Measurements from ENCODE around the gene RASGRP3. TPM values are rescaled to one million over a fixed set of nuclear protein-coding genes. Genes with fewer than 3 reads are reported as not detected.

Gene RASGRP3
- total and polyA plus RNA-seq, 7 experiments from 2014 or later = 1.4 to 14.2 (median 3.1) TPM

- ATAC-seq (no peak), DNase-seq (no peak)
- intact Hi-C loops (cut with micrococcal nuclease) = no loop called here
- no peaks in the 10 kb centered on the region for H3K9me3 ChIP-seq (ENCODE audit: control insufficient read depth in 2 of 3, low read length in 3 of 3)
- no peaks in the 10 kb centered on the region for H3K27me3 ChIP-seq (ENCODE audit: control insufficient read depth in 2 of 2, insufficient read depth in 2 of 2, low read length in 2 of 2)
- H3K4me1 Mint-ChIP-seq = peaks cover 0 to 2% (median 0%) of the 10 kb centered on the region in 7 donors
- no peaks in the 10 kb centered on the region for H3K4me1 ChIP-seq (ENCODE audit: control insufficient read depth in 2 of 2, insufficient read depth in 2 of 2, low read length in 2 of 2)
- H3K4me3 Mint-ChIP-seq = no peak overlapping the region
- ChIA-PET POLR2A (no interaction called here), CTCF (no interaction called here)
- no peak overlapping the region for H3K4me3 ChIP-seq (ENCODE audit: low read length)
- no peak overlapping the region for H3K27ac Mint-ChIP-seq
- H3K36me3 Mint-ChIP-seq = peaks cover 0 to 12% (median 7%) of the 10 kb centered on the region in 5 donors
- H3K27me3 Mint-ChIP-seq = peaks cover 0 to 4% (median 0%) of the 10 kb centered on the region in 5 donors
- no peak overlapping the region for H3K27ac ChIP-seq (ENCODE audit: low read depth, low read length)
- H3K36me3 ChIP-seq (ENCODE audit: control insufficient read depth in 2 of 3, insufficient read depth in 3 of 3, low read length in 3 of 3) = no peaks in the 10 kb centered on the region
- no peaks in the 10 kb centered on the region for H3K9me3 Mint-ChIP-seq
These were observed 130.2 kb downstream of the RASGRP3 start for GRCh38 chr2:33606622-33607021.

DNA sequence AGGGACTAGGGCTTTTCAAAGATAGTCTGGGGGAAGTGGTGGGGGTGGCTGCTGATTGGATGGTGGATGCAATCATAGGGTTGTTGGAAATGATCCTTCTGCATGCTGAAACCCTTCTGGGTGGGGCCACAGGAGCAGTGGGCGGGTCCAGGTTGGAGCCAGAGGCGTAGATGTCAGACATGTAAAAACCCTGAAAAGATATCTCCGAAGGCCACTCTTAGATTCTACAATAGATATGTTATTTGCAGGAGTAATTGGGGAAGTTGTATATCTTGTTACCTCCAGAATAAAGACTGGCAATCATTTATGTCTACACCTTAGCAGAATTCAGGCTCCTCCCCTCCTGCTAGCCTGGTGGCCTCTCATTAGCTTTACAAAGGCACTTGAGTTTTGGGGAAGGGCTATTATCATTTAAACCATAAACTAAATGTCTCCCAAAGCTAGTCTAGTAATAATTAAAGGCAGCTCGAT, 130.8 kb downstream of the RASGRP3 start:
- DNase-seq (no peak), ATAC-seq (no peak)
- H3K4me1 ChIP-seq (ENCODE audit: control insufficient read depth in 2 of 2, insufficient read depth in 2 of 2, low read length in 2 of 2) = no peaks in the 10 kb centered on the region
- Mint-ChIP-seq H3K27me3 (peaks cover 0 to 4% (median 0%) of the 10 kb centered on the region in 5 donors), H3K9me3 (no peaks in the 10 kb centered on the region), H3K4me3 (peak overlapping the region in 1 of 10 donors; percentile 2), H3K36me3 (peaks cover 0 to 12% (median 7%) of the 10 kb centered on the region in 5 donors), H3K4me1 (peaks cover 0 to 2% (median 0%) of the 10 kb centered on the region in 7 donors), H3K27ac (no peak overlapping the region)
- ChIA-PET POLR2A (no interaction called here), CTCF (interaction anchor here (1.1 kb wide), 1 partner anchor 8 kb away, joined by 3 read pairs; no protein-coding TSS in a partner anchor)
- H3K9me3 ChIP-seq (ENCODE audit: control insufficient read depth in 2 of 3, low read length in 3 of 3) = no peaks in the 10 kb centered on the region
- H3K36me3 ChIP-seq (ENCODE audit: control insufficient read depth in 2 of 3, insufficient read depth in 3 of 3, low read length in 3 of 3) = no peaks in the 10 kb centered on the region
- H3K4me3 ChIP-seq (ENCODE audit: low read length) = no peak overlapping the region
- no peaks in the 10 kb centered on the region for H3K27me3 ChIP-seq (ENCODE audit: control insufficient read depth in 2 of 2, insufficient read depth in 2 of 2, low read length in 2 of 2)
- intact Hi-C loops (cut with micrococcal nuclease) = no loop called here
- no peak overlapping the region for H3K27ac ChIP-seq (ENCODE audit: low read depth, low read length)

DNA sequence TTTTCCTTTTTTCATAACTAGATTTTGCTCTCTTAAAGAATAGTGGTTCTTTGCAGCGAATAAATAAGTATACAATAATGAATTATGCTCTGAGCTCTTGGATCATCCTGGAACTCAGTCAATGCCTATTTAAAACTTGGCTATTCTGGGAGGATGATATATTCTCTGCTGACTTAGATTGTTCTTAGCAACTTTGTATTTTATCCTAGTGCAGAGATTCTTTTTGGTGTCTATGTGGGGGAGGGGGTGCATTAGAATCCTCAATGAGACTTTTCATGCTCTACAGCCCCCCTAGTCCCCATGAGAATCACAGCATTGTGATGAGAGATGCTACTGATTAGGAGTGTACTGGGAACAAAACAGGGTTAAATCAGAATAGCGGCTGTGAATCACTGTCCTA, 131.5 kb downstream of the RASGRP3 start:
- Histone ChIP-seq H3K27me3 (ENCODE audit: control insufficient read depth in 2 of 2, insufficient read depth in 2 of 2, low read length in 2 of 2) (no peaks in the 10 kb centered on the region), H3K9me3 (ENCODE audit: control insufficient read depth in 2 of 3, low read length in 3 of 3) (no peaks in the 10 kb centered on the region), H3K4me3 (ENCODE audit: low read length) (no peak overlapping the region), H3K4me1 (ENCODE audit: control insufficient read depth in 2 of 2, insufficient read depth in 2 of 2, low read length in 2 of 2) (no peaks in the 10 kb centered on the region), H3K36me3 (ENCODE audit: control insufficient read depth in 2 of 3, insufficient read depth in 3 of 3, low read length in 3 of 3) (no peaks in the 10 kb centered on the region), H3K27ac (ENCODE audit: low read depth, low read length) (no peak overlapping the region)
- Mint-ChIP-seq H3K36me3 (peaks cover 0 to 12% (median 7%) of the 10 kb centered on the region in 5 donors), H3K27me3 (peaks cover 0 to 4% (median 0%) of the 10 kb centered on the region in 5 donors), H3K4me1 (peaks cover 0 to 2% (median 0%) of the 10 kb centered on the region in 7 donors), H3K9me3 (no peaks in the 10 kb centered on the region), H3K27ac (no peak overlapping the region), H3K4me3 (no peak overlapping the region)
- CTCF ChIA-PET = interaction anchor here (1.1 kb wide), 1 partner anchor 8 kb away, joined by 3 read pairs; no protein-coding TSS in a partner anchor
- POLR2A ChIA-PET = no interaction called here
- intact Hi-C loops (cut with micrococcal nuclease) = no loop called here
- DNase-seq (no peak), ATAC-seq (no peak)

GRCh38 chr2:33614190-33614589, 137.7 kb downstream of the RASGRP3 start:
- DNase-seq = no peak

More at GRCh38 chr2:33614190-33614589, 137.7 kb downstream of the RASGRP3 start:
- Mint-ChIP-seq H3K4me1 (peaks cover 0 to 2% (median 0%) of the 10 kb centered on the region in 7 donors), H3K36me3 (peaks cover 2 to 26% (median 24%) of the 10 kb centered on the region in 5 donors), H3K4me3 (no peak overlapping the region), H3K27me3 (peaks cover 0 to 4% (median 0%) of the 10 kb centered on the region in 5 donors), H3K27ac (no peak overlapping the region), H3K9me3 (peaks cover 3 to 37% (median 10%) of the 10 kb centered on the region in 11 donors)
- Histone ChIP-seq H3K9me3 (ENCODE audit: control insufficient read depth in 2 of 3, low read length in 3 of 3) (peaks cover 0 to 3% (median 0%) of the 10 kb centered on the region in 3 experiments), H3K27ac (ENCODE audit: low read depth, low read length) (no peak overlapping the region), H3K4me1 (ENCODE audit: control insufficient read depth in 2 of 2, insufficient read depth in 2 of 2, low read length in 2 of 2) (no peaks in the 10 kb centered on the region), H3K27me3 (ENCODE audit: control insufficient read depth in 2 of 2, insufficient read depth in 2 of 2, low read length in 2 of 2) (no peaks in the 10 kb centered on the region), H3K4me3 (ENCODE audit: low read length) (no peak overlapping the region), H3K36me3 (ENCODE audit: control insufficient read depth in 2 of 3, insufficient read depth in 3 of 3, low read length in 3 of 3) (no peaks in the 10 kb centered on the region)
- intact Hi-C loops (cut with micrococcal nuclease) = no loop called here
- CTCF ChIA-PET = interaction anchor here (0.6 kb wide), 1 partner anchor 183 kb away, joined by 3 read pairs; no protein-coding TSS in a partner anchor
- POLR2A ChIA-PET = no interaction called here
- no peak for ATAC-seq

Other genes with a start within 250 kb of the RASGRP3 start
- 10 to 100 TPM; 16.8 to 36.0 (median 32.6) TPM for gene FAM98A, start 122.7 kb downstream of the RASGRP3 start, total RNA-seq
- 10 to 100 TPM; 15.4 to 19.7 TPM for gene FAM98A, start 122.7 kb downstream of the RASGRP3 start, polyA plus RNA-seq

Measured in naive thymus-derived CD4-positive, alpha-beta T cell (primary cell).